WTC11 (cell line): ENCODE results near the gene TBX10. TPM values are rescaled to one million over a fixed set of nuclear protein-coding genes. Genes with fewer than 3 reads are reported as not detected.

Experiments
- ATAC-seq: fragments of 200-7000 bp; cut with Tn5 transposase; 2 replicates; pipeline ENCODE4 v1.10.0; 2021; ENCODE audit warnings: mild to moderate bottlenecking, moderate library complexity
- CTCF ChIA-PET: fragments of 300-600 bp; sonication (Branson Sonifier 250); formaldehyde crosslinking; loops from one replicate; lab custom pipeline; 2021; ENCODE audit warnings: antibody characterized with exemption; lab: Charles Lee
- POLR2A ChIA-PET: fragments of 350-600 bp; sonication (Branson Sonifier 250); formaldehyde crosslinking; loops from one replicate; lab custom pipeline; 2021; ENCODE audit warnings: antibody characterized with exemption; lab: Charles Lee
- DNase-seq: peaks from one replicate; pipeline ENCODE4 v3.0.0; 2021; ENCODE audit warnings: low spot score
- H3K27ac Mint-ChIP-seq: 2 replicates; pipeline ENCODE4 v1.8.0; 2021; ENCODE audit warnings: mixed read lengths
- H3K27me3 Mint-ChIP-seq: 2 replicates; pipeline ENCODE4 v1.8.0; 2021; ENCODE audit warnings: low read depth, mild to moderate bottlenecking, moderate library complexity, mixed read lengths
- H3K36me3 Mint-ChIP-seq: 2 replicates; pipeline ENCODE4 v1.8.0; 2021; ENCODE audit warnings: mixed read lengths
- H3K4me1 Mint-ChIP-seq: 2 replicates; pipeline ENCODE4 v1.8.0; 2022; ENCODE audit warnings: mixed read lengths
- H3K4me3 Mint-ChIP-seq: 2 replicates; pipeline ENCODE4 v1.8.0; 2021; ENCODE audit warnings: mild to moderate bottlenecking, moderate library complexity, mixed read lengths
- H3K9me3 Mint-ChIP-seq: 2 replicates; pipeline ENCODE4 v1.8.0; 2021; ENCODE audit warnings: mixed read lengths
- FOXP1 ChIP-seq: sonication (generic); formaldehyde crosslinking; IDR thresholded peaks from 2 replicates; pipeline ENCODE4 v1.8.0; 2022; ENCODE audit warnings: missing genetic modification reagents, mild to moderate bottlenecking, moderate library complexity, borderline replicate concordance
- GRHL2 ChIP-seq: fragments of 250-450 bp; sonication (Bioruptor Pico); IDR thresholded peaks from 2 replicates; pipeline ENCODE4 v1.8.0; 2022; ENCODE audit warnings: mild to moderate bottlenecking, moderate library complexity; ENCODE audit not compliant: insufficient replicate concordance, severe bottlenecking
- MYBL2 ChIP-seq: sonication (generic); formaldehyde crosslinking; IDR thresholded peaks from 2 replicates; pipeline ENCODE4 v1.8.1; 2023; ENCODE audit warnings: mild to moderate bottlenecking, moderate library complexity, missing genetic modification reagents
- PRDM15 ChIP-seq: sonication (generic); formaldehyde crosslinking; IDR thresholded peaks from 2 replicates; pipeline ENCODE4 v1.8.0; 2022; ENCODE audit warnings: missing genetic modification reagents
- ZBTB43 ChIP-seq: sonication (generic); formaldehyde crosslinking; IDR thresholded peaks from 2 replicates; pipeline ENCODE4 v1.8.1; 2023; ENCODE audit warnings: mild to moderate bottlenecking, missing genetic modification reagents
- ZNF219 ChIP-seq: sonication (generic); formaldehyde crosslinking; IDR thresholded peaks from 2 replicates; pipeline ENCODE4 v1.8.0; 2023; ENCODE audit warnings: missing genetic modification reagents, mild to moderate bottlenecking, borderline replicate concordance
- ZNF317 ChIP-seq: sonication (generic); formaldehyde crosslinking; IDR thresholded peaks from 2 replicates; pipeline ENCODE4 v1.8.1; 2023; ENCODE audit warnings: low read depth, mild to moderate bottlenecking, moderate library complexity, missing genetic modification reagents, borderline replicate concordance
- total RNA-seq: library from RNA; stranded (reverse); gene quantifications from 3 replicates; pipeline ENCODE4 v1.2.3, GENCODE V29; 2021
- TF ChIP-seq, protein P1 (sequence below): fragments of 200-600 bp; IDR thresholded peaks from 2 replicates; pipeline ENCODE4 v1.8.0; 2022; ENCODE audit warnings: antibody characterized with exemption
- TF ChIP-seq, protein P2 (sequence below): sonication (generic); formaldehyde crosslinking; IDR thresholded peaks from 2 replicates; pipeline ENCODE4 v1.8.1; 2023; ENCODE audit warnings: mild to moderate bottlenecking, missing genetic modification reagents, borderline replicate concordance

The TBX10 gene
- total RNA-seq, 1 experiment from 2014 or later = not detected

DNA sequence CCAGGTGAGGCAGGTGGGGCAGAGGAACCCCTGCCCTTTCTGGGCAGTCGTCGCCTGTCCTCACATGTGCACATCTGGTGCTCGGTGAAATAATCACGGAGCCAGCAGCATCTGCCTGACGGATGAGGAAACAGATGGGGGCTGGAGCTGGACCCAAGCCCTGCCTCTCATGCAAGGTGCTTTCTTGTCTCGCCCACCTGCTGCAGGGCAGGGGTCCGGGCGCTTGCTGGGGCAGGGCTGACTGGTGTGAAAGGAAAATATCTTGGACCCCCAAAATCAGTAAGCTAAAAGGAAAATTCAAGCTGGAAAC lies 31.6 kb upstream of the TBX10 start:
- POLR2A ChIA-PET = interaction anchor here (0.7 kb wide), 1 partner anchor 43 kb away, joined by 3 read pairs; no protein-coding TSS in a partner anchor
- Mint-ChIP-seq H3K9me3 (peaks cover 2% of the 10 kb centered on the region), H3K4me3 (no peak overlapping the region), H3K27ac (no peak overlapping the region), H3K27me3 (no peaks in the 10 kb centered on the region; the same call in 1 of the 2 replicates), H3K36me3 (peaks cover 3% of the 10 kb centered on the region; the same call in 1 of the 2 replicates), H3K4me1 (peaks cover 20% of the 10 kb centered on the region)
- TF ChIP-seq, protein P1, sequence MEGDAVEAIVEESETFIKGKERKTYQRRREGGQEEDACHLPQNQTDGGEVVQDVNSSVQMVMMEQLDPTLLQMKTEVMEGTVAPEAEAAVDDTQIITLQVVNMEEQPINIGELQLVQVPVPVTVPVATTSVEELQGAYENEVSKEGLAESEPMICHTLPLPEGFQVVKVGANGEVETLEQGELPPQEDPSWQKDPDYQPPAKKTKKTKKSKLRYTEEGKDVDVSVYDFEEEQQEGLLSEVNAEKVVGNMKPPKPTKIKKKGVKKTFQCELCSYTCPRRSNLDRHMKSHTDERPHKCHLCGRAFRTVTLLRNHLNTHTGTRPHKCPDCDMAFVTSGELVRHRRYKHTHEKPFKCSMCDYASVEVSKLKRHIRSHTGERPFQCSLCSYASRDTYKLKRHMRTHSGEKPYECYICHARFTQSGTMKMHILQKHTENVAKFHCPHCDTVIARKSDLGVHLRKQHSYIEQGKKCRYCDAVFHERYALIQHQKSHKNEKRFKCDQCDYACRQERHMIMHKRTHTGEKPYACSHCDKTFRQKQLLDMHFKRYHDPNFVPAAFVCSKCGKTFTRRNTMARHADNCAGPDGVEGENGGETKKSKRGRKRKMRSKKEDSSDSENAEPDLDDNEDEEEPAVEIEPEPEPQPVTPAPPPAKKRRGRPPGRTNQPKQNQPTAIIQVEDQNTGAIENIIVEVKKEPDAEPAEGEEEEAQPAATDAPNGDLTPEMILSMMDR = no peak
- TF ChIP-seq PRDM15 (CRISPR knock-in tag) = peak; percentile 5; the same call in 1 of the 2 replicates
- CTCF ChIA-PET = interaction anchor here (0.7 to 4.8 kb wide), 2 partner anchors 24 to 41 kb away, joined by 3 to 18 read pairs; partner anchors contain the start of gene NUDT8
- no peak for DNase-seq
- no peak for ATAC-seq

DNA sequence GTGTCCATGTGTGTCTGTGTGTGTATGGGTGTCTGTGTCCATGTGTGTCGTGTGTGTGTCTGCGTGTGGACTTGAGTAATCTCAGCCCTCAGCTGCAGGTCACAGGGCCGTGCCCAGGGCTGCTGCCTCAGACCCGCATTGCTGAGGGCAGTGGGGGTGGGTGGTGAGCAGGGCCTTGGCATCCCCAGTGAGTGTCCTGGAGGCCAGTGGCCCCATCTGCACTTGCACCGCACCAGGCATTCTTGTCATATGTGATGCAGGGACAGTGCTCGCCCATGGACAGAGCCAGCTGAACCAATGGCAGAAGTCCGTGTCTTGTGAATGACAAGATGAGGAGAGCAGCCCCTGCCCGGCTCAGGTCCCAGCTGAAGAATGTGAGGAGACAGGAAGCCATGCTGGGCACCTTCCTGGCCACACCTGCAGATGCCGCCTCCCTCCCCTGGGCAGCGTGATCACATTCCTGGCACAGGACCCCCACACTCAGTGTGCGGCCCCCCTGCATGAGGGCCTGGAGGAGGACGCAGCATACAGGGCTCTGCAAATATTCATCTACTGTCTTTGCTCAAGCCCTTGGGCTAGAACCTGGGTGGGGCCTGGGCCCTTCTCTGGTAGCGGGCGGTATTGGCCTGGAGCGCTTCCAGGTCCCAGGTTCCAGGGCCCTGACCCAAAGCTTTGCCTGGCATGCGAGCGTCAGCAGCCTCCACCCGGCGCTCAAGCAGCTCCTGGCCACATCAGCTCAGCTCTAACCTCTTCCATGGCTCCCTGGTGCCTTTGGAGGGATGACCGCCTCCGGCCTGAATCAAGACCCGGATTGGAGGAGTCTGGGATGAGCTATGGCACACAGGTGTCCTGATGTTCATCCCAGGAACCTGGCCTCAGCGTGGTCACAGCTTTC lies 31.0 kb upstream of the TBX10 start:
- Mint-ChIP-seq H3K4me1 (peaks cover 19% of the 10 kb centered on the region), H3K9me3 (no peaks in the 10 kb centered on the region), H3K4me3 (no peak overlapping the region)
- CTCF ChIA-PET = no interaction called here
- peak; percentile 68 for TF ChIP-seq PRDM15 (CRISPR knock-in tag)
- TF ChIP-seq MYBL2 (CRISPR knock-in tag) = no peak
- TF ChIP-seq, all 79 proteins: peak for 1
- H3K27me3 Mint-ChIP-seq = no peaks in the 10 kb centered on the region
- ATAC-seq (no peak), DNase-seq (no peak)
- H3K36me3 Mint-ChIP-seq = peaks cover 1% of the 10 kb centered on the region; the same call in 1 of the 2 replicates
- H3K27ac Mint-ChIP-seq = no peak overlapping the region
- POLR2A ChIA-PET = no interaction called here

DNA sequence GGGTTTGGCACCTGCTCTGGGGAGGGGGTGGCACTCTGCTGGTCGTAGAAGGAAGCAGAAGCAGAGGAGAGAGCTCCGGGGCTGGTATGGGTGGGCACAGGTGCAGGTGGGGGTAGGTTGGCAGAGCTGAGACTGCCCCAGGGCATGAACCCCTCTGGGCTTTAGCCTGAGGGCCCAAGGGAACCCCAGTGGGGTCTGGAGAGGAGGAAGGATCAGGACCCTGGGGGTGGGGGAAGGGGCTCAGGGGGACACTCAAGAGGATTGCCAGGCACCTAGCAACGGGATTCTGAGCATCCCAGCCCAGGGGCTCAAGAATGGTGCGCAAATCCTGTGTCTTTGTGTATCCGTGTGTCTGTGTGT lies 28.6 kb upstream of the TBX10 start:
- Mint-ChIP-seq H3K4me3 (no peak overlapping the region), H3K9me3 (no peaks in the 10 kb centered on the region), H3K27ac (no peak overlapping the region), H3K27me3 (no peaks in the 10 kb centered on the region), H3K4me1 (no peaks in the 10 kb centered on the region), H3K36me3 (no peaks in the 10 kb centered on the region)
- ChIA-PET CTCF (interaction anchor here (0.6 to 2.3 kb wide), 5 partner anchors 9 to 54 kb away, joined by 3 to 8 read pairs (median 3); no protein-coding TSS in a partner anchor), POLR2A (no interaction called here)
- ATAC-seq = no peak
- no peak for DNase-seq
- no peak for TF ChIP-seq ZBTB43 (CRISPR knock-in tag)
- TF ChIP-seq PRDM15 (CRISPR knock-in tag) = no peak
- no peak for TF ChIP-seq ZNF317 (CRISPR knock-in tag)
- TF ChIP-seq ZNF219 (CRISPR knock-in tag) = no peak
- no peak for TF ChIP-seq GRHL2 (CRISPR knock-in tag)
- TF ChIP-seq, protein P2, sequence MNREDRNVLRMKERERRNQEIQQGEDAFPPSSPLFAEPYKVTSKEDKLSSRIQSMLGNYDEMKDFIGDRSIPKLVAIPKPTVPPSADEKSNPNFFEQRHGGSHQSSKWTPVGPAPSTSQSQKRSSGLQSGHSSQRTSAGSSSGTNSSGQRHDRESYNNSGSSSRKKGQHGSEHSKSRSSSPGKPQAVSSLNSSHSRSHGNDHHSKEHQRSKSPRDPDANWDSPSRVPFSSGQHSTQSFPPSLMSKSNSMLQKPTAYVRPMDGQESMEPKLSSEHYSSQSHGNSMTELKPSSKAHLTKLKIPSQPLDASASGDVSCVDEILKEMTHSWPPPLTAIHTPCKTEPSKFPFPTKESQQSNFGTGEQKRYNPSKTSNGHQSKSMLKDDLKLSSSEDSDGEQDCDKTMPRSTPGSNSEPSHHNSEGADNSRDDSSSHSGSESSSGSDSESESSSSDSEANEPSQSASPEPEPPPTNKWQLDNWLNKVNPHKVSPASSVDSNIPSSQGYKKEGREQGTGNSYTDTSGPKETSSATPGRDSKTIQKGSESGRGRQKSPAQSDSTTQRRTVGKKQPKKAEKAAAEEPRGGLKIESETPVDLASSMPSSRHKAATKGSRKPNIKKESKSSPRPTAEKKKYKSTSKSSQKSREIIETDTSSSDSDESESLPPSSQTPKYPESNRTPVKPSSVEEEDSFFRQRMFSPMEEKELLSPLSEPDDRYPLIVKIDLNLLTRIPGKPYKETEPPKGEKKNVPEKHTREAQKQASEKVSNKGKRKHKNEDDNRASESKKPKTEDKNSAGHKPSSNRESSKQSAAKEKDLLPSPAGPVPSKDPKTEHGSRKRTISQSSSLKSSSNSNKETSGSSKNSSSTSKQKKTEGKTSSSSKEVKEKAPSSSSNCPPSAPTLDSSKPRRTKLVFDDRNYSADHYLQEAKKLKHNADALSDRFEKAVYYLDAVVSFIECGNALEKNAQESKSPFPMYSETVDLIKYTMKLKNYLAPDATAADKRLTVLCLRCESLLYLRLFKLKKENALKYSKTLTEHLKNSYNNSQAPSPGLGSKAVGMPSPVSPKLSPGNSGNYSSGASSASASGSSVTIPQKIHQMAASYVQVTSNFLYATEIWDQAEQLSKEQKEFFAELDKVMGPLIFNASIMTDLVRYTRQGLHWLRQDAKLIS = no peak
- TF ChIP-seq FOXP1 = no peak
